ENCODE data around the gene MYOG.

DNA sequence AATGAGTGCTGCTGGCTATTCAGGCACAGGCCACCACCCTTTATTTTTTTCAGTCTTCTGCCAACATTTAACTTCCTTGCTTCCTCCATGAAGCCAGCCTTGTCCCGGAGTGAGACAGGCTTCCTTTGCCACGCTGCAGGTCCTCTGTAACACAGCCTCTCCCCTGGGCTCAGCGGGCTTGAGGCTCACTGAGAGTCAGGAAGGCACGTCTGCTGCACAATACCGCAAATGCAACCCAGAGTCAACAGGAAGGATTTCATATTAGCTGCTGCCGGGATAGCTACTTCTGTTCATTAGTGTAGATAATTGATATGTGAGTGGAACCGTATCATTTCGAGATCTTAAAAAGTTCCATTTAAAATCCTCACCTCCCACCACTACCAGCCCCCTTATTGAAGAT, 22.5 kb downstream of the MYOG start:
- TF ChIP-seq CTCF (IDR thresholded peaks at IDR 0.05), result no peak
- TF ChIP-seq POLR2A (IDR thresholded peaks at IDR 0.05), result no peak

Measured in adrenal gland (tissue), 5 donors.